GM23338 (cell line): ENCODE measurements around the gene CENPL. TPM values are rescaled to one million over a fixed set of nuclear protein-coding genes. Genes with fewer than 3 reads are reported as not detected.
"Not testable (repeated sequence)": the region's sequence is repeated elsewhere in the genome, so short reads cannot be mapped to it uniquely, and the experiment has no call there.

Experiments used
- ATAC-seq: fragments of 200-7000 bp; cut with Tn5 transposase; 3 replicates; pipeline ENCODE4 v1.9.1; 2020
- DNase-seq: peaks from one replicate; pipeline ENCODE4 v3.0.0-alpha.2; 2015; ENCODE audit warnings: low spot score
- H2AFZ ChIP-seq: fragments of 200-600 bp; sonication (generic); 2 replicates; pipeline ENCODE4 v1.8.0; 2016; ENCODE audit warnings: antibody characterized with exemption, mild to moderate bottlenecking, moderate library complexity
- H3F3A ChIP-seq: fragments of 200-600 bp; sonication (generic); replicated peaks from 2 replicates; pipeline ENCODE4 v1.8.0; 2017; ENCODE audit warnings: antibody characterized with exemption, mixed run types, low read depth
- H3K27ac ChIP-seq: fragments of 200-600 bp; sonication (generic); 2 replicates; pipeline ENCODE4 v1.6.1; 2016; ENCODE audit warnings: low read depth
- H3K27me3 ChIP-seq: fragments of 200-600 bp; sonication (generic); 2 replicates; pipeline ENCODE4 v1.8.0; 2016; ENCODE audit warnings: mild to moderate bottlenecking, mixed run types, moderate library complexity; ENCODE audit not compliant: insufficient read depth
- H3K36me3 ChIP-seq: fragments of 200-600 bp; sonication (generic); 2 replicates; pipeline ENCODE4 v1.8.0; 2016; ENCODE audit warnings: mild to moderate bottlenecking; ENCODE audit not compliant: insufficient read depth
- H3K4me1 ChIP-seq: fragments of 200-600 bp; sonication (generic); 2 replicates; pipeline ENCODE4 v1.8.0; 2016; ENCODE audit warnings: mild to moderate bottlenecking, moderate library complexity; ENCODE audit not compliant: insufficient read depth
- H3K4me2 ChIP-seq: fragments of 200-600 bp; sonication (generic); 2 replicates; pipeline ENCODE4 v1.7.1; 2017; ENCODE audit warnings: mixed run types
- H3K4me3 ChIP-seq: fragments of 200-600 bp; sonication (generic); 2 replicates; pipeline ENCODE4 v1.6.1; 2016; ENCODE audit warnings: mixed run types
- H3K79me2 ChIP-seq: fragments of 200-600 bp; sonication (generic); replicated peaks from 2 replicates; pipeline ENCODE4 v1.8.0; 2017; ENCODE audit warnings: mild to moderate bottlenecking; ENCODE audit not compliant: insufficient read depth
- H3K9me2 ChIP-seq: fragments of 200-600 bp; sonication (generic); 2 replicates; pipeline ENCODE4 v1.8.0; 2017; ENCODE audit not compliant: insufficient read depth
- H4K20me1 ChIP-seq: fragments of 200-600 bp; sonication (generic); replicated peaks from 2 replicates; pipeline ENCODE4 v1.8.0; 2017; ENCODE audit warnings: mild to moderate bottlenecking; ENCODE audit not compliant: insufficient read depth
- H3K27ac Mint-ChIP-seq: 2 replicates; pipeline ENCODE4 v1.8.0; 2020; ENCODE audit warnings: inconsistent platforms, mild to moderate bottlenecking, moderate library complexity, mixed read lengths
- H3K27me3 Mint-ChIP-seq: 3 replicates; pipeline ENCODE4 v1.8.0; 2022; ENCODE audit warnings: low read depth, mild to moderate bottlenecking, moderate library complexity, mixed read lengths, inconsistent platforms; ENCODE audit not compliant: insufficient read depth, poor library complexity
- H3K36me3 Mint-ChIP-seq: 3 replicates; pipeline ENCODE4 v1.8.0; 2021; ENCODE audit warnings: low read depth, mild to moderate bottlenecking, inconsistent platforms, moderate library complexity, mixed read lengths
- H3K4me1 Mint-ChIP-seq: 3 replicates; pipeline ENCODE4 v1.8.0; 2020; ENCODE audit warnings: mild to moderate bottlenecking, inconsistent platforms, mixed read lengths
- H3K4me3 Mint-ChIP-seq: 3 replicates; pipeline ENCODE4 v1.8.0; 2021; ENCODE audit warnings: moderate library complexity, mild to moderate bottlenecking, inconsistent platforms, mixed read lengths
- H3K9me3 Mint-ChIP-seq: 3 replicates; pipeline ENCODE4 v1.8.0; 2020; ENCODE audit warnings: moderate library complexity, mild to moderate bottlenecking, inconsistent platforms, mixed read lengths
- EZH2phosphoT487 ChIP-seq: fragments of 200-600 bp; sonication (generic); IDR thresholded peaks from one replicate; pipeline ENCODE4 v1.8.1; 2018; ENCODE audit warnings: antibody characterized with exemption; ENCODE audit not compliant: unreplicated experiment
- JUNB ChIP-seq: IDR thresholded peaks from one replicate; pipeline ENCODE4 v1.6.1; 2016; ENCODE audit warnings: antibody characterized with exemption; ENCODE audit not compliant: unreplicated experiment
- STAT1 ChIP-seq: IDR thresholded peaks from one replicate; pipeline ENCODE4 v1.6.1; 2016; ENCODE audit warnings: antibody characterized with exemption; ENCODE audit not compliant: unreplicated experiment
- polyA plus RNA-seq: library from polyadenylated mRNA; unstranded; fragments of >200 nt; fragmentation: Nextera tagmentation; extraction: Ambion mirVana; gene quantifications from 2 replicates; pipeline ENCODE4 v1.2.1, GENCODE V29; 2016
- total RNA-seq: library from RNA; depleted of rRNA; stranded (reverse); fragments of >200 nt; shearing (Covaris generic); gene quantifications from 2 replicates; pipeline ENCODE4 v1.2.3, GENCODE V29; 2014
- TF ChIP-seq, protein P1 (sequence below): IDR thresholded peaks from one replicate; pipeline ENCODE4 v1.6.1; 2018; ENCODE audit warnings: antibody characterized with exemption; ENCODE audit not compliant: unreplicated experiment
- TF ChIP-seq, protein P2 (sequence below), 2 experiments: fragments of 200-600 bp in 1 of 2; sonication (generic) in 1 of 2; conservative IDR thresholded peaks; 2 replicates each; pipeline versions ENCODE4 v1.5.1 to v1.6.1; 2016 to 2017; ENCODE audit warnings: antibody characterized with exemption in 2 of 2, low read depth in 2 of 2, mild to moderate bottlenecking in 2 of 2, moderate library complexity in 1 of 2

The CENPL gene
- total and polyA plus RNA-seq, 2 experiments from 2014 or later, result 13.6 to 23.5 TPM

DNA sequence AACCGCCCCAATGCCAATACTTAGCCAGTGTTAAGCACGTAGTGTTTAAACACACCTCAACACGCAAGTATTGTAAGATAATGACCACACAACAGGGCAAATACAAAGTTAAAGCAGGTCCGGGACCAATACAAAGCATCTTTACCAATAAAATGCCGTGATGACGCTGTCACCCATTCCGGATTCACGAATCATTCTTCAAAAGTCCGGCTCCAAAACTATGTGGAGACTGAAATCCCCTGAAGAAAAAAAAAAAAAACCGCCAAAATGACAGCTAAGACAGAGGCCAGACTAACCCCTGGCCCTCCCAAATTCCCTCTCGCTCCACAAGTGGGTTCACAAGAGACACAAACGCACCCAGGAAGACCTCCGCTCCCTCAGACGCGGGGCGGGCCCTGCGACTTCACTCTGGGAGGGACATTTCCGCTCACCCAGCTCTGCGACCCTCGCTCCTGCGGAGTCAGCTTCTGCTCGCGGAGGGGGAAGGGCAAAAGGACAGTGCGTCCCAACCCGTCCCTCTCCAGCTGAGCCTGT lies 835 bp downstream of the CENPL start (continued):
- TF ChIP-seq, protein P1, sequence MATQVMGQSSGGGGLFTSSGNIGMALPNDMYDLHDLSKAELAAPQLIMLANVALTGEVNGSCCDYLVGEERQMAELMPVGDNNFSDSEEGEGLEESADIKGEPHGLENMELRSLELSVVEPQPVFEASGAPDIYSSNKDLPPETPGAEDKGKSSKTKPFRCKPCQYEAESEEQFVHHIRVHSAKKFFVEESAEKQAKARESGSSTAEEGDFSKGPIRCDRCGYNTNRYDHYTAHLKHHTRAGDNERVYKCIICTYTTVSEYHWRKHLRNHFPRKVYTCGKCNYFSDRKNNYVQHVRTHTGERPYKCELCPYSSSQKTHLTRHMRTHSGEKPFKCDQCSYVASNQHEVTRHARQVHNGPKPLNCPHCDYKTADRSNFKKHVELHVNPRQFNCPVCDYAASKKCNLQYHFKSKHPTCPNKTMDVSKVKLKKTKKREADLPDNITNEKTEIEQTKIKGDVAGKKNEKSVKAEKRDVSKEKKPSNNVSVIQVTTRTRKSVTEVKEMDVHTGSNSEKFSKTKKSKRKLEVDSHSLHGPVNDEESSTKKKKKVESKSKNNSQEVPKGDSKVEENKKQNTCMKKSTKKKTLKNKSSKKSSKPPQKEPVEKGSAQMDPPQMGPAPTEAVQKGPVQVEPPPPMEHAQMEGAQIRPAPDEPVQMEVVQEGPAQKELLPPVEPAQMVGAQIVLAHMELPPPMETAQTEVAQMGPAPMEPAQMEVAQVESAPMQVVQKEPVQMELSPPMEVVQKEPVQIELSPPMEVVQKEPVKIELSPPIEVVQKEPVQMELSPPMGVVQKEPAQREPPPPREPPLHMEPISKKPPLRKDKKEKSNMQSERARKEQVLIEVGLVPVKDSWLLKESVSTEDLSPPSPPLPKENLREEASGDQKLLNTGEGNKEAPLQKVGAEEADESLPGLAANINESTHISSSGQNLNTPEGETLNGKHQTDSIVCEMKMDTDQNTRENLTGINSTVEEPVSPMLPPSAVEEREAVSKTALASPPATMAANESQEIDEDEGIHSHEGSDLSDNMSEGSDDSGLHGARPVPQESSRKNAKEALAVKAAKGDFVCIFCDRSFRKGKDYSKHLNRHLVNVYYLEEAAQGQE, result no peak
- TF ChIP-seq STAT1 (no peak), EZH2phosphoT487 (no peak), JUNB (no peak)

DNA sequence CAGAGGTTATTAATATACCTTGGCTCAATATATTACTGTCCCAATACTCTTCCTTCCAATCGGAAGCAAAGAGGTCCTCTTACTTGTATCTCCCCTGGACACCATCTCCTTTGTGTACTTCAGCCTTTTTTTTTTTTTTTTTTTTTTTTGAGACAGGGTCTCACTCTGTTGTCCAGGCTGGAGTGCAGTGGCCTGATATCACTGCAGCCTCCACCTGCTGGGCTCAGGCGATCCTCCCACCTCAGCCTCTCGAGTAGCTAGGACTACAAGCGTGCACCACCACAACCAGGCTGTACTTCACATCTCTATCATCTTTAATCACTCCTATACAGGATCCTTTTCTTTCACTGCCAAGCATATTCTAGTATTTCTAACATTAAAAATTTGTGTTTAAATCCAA lies 3.0 kb downstream of the CENPL start:
- Histone ChIP-seq H3K4me3 (no peak overlapping the region), H3K4me2 (no peak overlapping the region), H4K20me1 (peaks cover 19% of the 10 kb centered on the region; the same call in 1 of the 2 replicates), H3F3A (peaks cover 4% of the 10 kb centered on the region; the same call in 1 of the 2 replicates), H3K27me3 (no peaks in the 10 kb centered on the region), H3K9me2 (no peaks in the 10 kb centered on the region), H3K79me2 (peaks cover 83% of the 10 kb centered on the region), H3K36me3 (peaks cover 20% of the 10 kb centered on the region), H3K4me1 (peaks cover 7% of the 10 kb centered on the region), H3K27ac (no peak overlapping the region), H2AFZ (no peak overlapping the region)
- peaks cover 11% of the 10 kb centered on the region for H3K4me1 Mint-ChIP-seq
- ATAC-seq, result no peak
- no peak overlapping the region for H3K27ac Mint-ChIP-seq
- peaks cover 38% of the 10 kb centered on the region for H3K36me3 Mint-ChIP-seq
- H3K9me3 Mint-ChIP-seq, result no peaks in the 10 kb centered on the region
- no peak for TF ChIP-seq STAT1
- no peak for TF ChIP-seq JUNB
- no peak for DNase-seq
- no peaks in the 10 kb centered on the region for H3K27me3 Mint-ChIP-seq
- H3K4me3 Mint-ChIP-seq, result no peak overlapping the region

DNA sequence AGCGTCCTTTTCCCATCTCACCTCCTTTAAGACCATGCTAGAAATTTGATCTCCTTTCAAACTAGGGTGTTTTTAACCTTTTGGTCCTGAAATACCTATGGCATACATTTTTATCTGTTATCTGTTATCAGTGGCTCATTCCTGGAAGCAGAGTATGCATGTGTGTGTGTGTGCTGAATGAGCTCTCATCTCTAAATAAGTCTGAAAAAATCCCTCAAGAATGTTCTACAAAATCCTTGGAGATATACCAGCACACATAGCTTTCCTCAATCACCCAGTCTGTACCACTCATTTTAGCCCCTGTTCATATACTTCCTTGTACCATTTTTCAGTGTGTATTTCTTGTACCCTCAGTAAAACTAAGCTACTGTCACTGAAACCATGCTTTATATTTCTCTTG lies 6.2 kb downstream of the CENPL start:
- H3K4me2 ChIP-seq, result no peak overlapping the region
- peaks cover 6% of the 10 kb centered on the region for H3K4me1 ChIP-seq
- no peak overlapping the region for H3K27ac Mint-ChIP-seq
- ATAC-seq (no peak), DNase-seq (no peak)
- H3K27me3 ChIP-seq, result no peaks in the 10 kb centered on the region
- no peaks in the 10 kb centered on the region for H3K9me2 ChIP-seq
- H3F3A ChIP-seq, result no peaks in the 10 kb centered on the region
- H3K4me3 ChIP-seq, result no peak overlapping the region
- peaks cover 100% of the 10 kb centered on the region for H3K79me2 ChIP-seq
- TF ChIP-seq, protein P2, sequence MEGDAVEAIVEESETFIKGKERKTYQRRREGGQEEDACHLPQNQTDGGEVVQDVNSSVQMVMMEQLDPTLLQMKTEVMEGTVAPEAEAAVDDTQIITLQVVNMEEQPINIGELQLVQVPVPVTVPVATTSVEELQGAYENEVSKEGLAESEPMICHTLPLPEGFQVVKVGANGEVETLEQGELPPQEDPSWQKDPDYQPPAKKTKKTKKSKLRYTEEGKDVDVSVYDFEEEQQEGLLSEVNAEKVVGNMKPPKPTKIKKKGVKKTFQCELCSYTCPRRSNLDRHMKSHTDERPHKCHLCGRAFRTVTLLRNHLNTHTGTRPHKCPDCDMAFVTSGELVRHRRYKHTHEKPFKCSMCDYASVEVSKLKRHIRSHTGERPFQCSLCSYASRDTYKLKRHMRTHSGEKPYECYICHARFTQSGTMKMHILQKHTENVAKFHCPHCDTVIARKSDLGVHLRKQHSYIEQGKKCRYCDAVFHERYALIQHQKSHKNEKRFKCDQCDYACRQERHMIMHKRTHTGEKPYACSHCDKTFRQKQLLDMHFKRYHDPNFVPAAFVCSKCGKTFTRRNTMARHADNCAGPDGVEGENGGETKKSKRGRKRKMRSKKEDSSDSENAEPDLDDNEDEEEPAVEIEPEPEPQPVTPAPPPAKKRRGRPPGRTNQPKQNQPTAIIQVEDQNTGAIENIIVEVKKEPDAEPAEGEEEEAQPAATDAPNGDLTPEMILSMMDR (conservative IDR thresholded peaks at IDR 0.05; ENCODE audit: low read depth in 2 of 2), result no peak
- TF ChIP-seq EZH2phosphoT487 (no peak), JUNB (no peak)
- peaks cover 24% of the 10 kb centered on the region for H3K36me3 ChIP-seq
- peaks cover 48% of the 10 kb centered on the region for H3K36me3 Mint-ChIP-seq
- H3K27me3 Mint-ChIP-seq, result no peaks in the 10 kb centered on the region
- peaks cover 6% of the 10 kb centered on the region for H3K4me1 Mint-ChIP-seq
- no peak overlapping the region for H2AFZ ChIP-seq
- peaks cover 19% of the 10 kb centered on the region; the same call in 1 of the 2 replicates for H4K20me1 ChIP-seq
- H3K4me3 Mint-ChIP-seq, result no peak overlapping the region
- no peak overlapping the region for H3K27ac ChIP-seq
- no peaks in the 10 kb centered on the region; the same call in 2 of the 3 replicates for H3K9me3 Mint-ChIP-seq

DNA sequence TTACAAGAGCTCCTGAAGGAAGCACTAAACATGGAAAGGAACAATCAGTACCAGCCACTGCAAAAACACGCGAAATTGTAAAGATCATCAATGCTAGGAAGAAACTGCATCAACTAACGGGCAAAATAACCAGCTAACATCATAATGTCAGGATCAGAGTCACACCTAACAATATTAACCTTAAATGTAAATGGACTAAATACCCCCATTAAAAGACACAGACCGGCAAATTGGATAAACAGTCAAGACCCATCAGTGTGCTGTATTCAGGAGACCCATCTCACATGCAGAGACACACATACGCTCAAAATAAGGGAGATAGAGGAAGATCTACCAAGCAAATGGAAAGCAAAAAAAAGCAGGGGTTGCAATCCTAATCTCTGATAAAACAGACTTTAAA lies 11.0 kb downstream of the CENPL start:
- Histone ChIP-seq H3K36me3 (peaks cover 15% of the 10 kb centered on the region), H3K79me2 (peaks cover 85% of the 10 kb centered on the region)
- H4K20me1 ChIP-seq, H3K4me1 ChIP-seq, H3K27me3 Mint-ChIP-seq, H3K4me2 ChIP-seq, H3K27ac ChIP-seq, ATAC-seq, H3K4me1 Mint-ChIP-seq, DNase-seq, H3F3A ChIP-seq, H3K27me3 ChIP-seq, H3K27ac Mint-ChIP-seq, H3K4me3 ChIP-seq, H3K9me2 ChIP-seq, H2AFZ ChIP-seq, H3K4me3 Mint-ChIP-seq: not testable (repeated sequence)
- Mint-ChIP-seq H3K9me3 (peaks cover 12% of the 10 kb centered on the region; the same call in 2 of the 3 replicates), H3K36me3 (peaks cover 68% of the 10 kb centered on the region)
